Activated T-cell treated with anti-CD3 and anti-CD28 coated beads, Interleukin-2, amount 50 U/mL, for 1 hour (primary cell): ENCODE measurements around the gene FAM193A.
"Not testable (repeated sequence)": the region's sequence is repeated elsewhere in the genome, so short reads cannot be mapped to it uniquely, and the experiment has no call there.

ENCODE experiments used
- DNase-seq: peaks from one replicate; pipeline ENCODE4 v3.0.0-alpha.2; 2020

Gene FAM193A

GRCh38 chr4:2618729-2619128 is 82.3 kb downstream of the FAM193A start:
- DNase-seq: not testable (repeated sequence)

- no peak for DNase-seq
Observed at GRCh38 chr4:2619459-2619858, 83.0 kb downstream of the FAM193A start.

GRCh38 chr4:2621419-2621818 is 85.0 kb downstream of the FAM193A start:
- DNase-seq: no peak

- DNase-seq: peak; percentile 15
Observed at GRCh38 chr4:2623442-2623841, 87.0 kb downstream of the FAM193A start.

- peak; percentile 8 for DNase-seq
Observed at GRCh38 chr4:2624782-2625530, 88.5 kb downstream of the FAM193A start.

- peak; percentile 9 for DNase-seq
Observed at GRCh38 chr4:2626231-2626630, 89.8 kb downstream of the FAM193A start.

- DNase-seq: no peak
Observed at GRCh38 chr4:2630556-2631273, 94.3 kb downstream of the FAM193A start.

GRCh38 chr4:2634014-2634413 is 97.6 kb downstream of the FAM193A start:
- DNase-seq: peak; percentile 11

- no peak for DNase-seq
Observed at GRCh38 chr4:2636331-2636730, 99.9 kb downstream of the FAM193A start.

- DNase-seq: not testable (repeated sequence)
Observed at GRCh38 chr4:2636994-2637393, 100.5 kb downstream of the FAM193A start.

- DNase-seq: no peak
Observed at GRCh38 chr4:2637956-2638552, 101.6 kb downstream of the FAM193A start.

GRCh38 chr4:2638730-2639129 is 102.3 kb downstream of the FAM193A start:
- DNase-seq: no peak

GRCh38 chr4:2642968-2643367 is 106.5 kb downstream of the FAM193A start:
- DNase-seq: no peak

- no peak for DNase-seq
Observed at GRCh38 chr4:2643555-2643954, 107.1 kb downstream of the FAM193A start.

GRCh38 chr4:2646396-2647149 is 110.1 kb downstream of the FAM193A start:
- DNase-seq: no peak

GRCh38 chr4:2647403-2648158 is 111.1 kb downstream of the FAM193A start:
- DNase-seq: no peak

- no peak for DNase-seq
Observed at GRCh38 chr4:2648159-2648814, 111.8 kb downstream of the FAM193A start.

- no peak for DNase-seq
Observed at GRCh38 chr4:2649604-2650114, 113.2 kb downstream of the FAM193A start.

- no peak for DNase-seq
Observed at GRCh38 chr4:2650276-2650675, 113.8 kb downstream of the FAM193A start.

GRCh38 chr4:2651546-2651945 is 115.1 kb downstream of the FAM193A start:
- DNase-seq: no peak

- DNase-seq: no peak
Observed at GRCh38 chr4:2651998-2652397, 115.6 kb downstream of the FAM193A start.
